Keratinocyte (primary cell): ENCODE data around the gene ADGRG2. TPM values are rescaled to one million over a fixed set of nuclear protein-coding genes. Genes with fewer than 3 reads are reported as not detected.

Source experiments
- DNase-seq: peaks from one replicate; pipeline ENCODE4 v3.0.0-alpha.2; 2011; ENCODE audit warnings: low read depth, missing footprints, low spot score
- FAIRE-seq: peaks from 2 replicates; lab custom pipeline; 2011; peaks lifted over from hg19 to GRCh38; lab: Jason Lieb, UNC
- H2AFZ ChIP-seq: 2 replicates; pipeline ENCODE4 v1.6.0; 2012; ENCODE audit warnings: low read length, control low read depth, inconsistent platforms; ENCODE audit not compliant: control insufficient read depth
- H3K27ac ChIP-seq: 2 replicates; pipeline ENCODE4 v1.5.1; 2011; ENCODE audit warnings: low read length; ENCODE audit not compliant: control insufficient read depth, insufficient read depth
- H3K27me3 ChIP-seq: 3 replicates; pipeline ENCODE4 v1.6.0; 2011; ENCODE audit warnings: low read length; ENCODE audit not compliant: control insufficient read depth, insufficient read depth; ENCODE audit errors: extremely low read depth
- H3K36me3 ChIP-seq, 2 experiments: 2 replicates in 1 of 2; 3 replicates in 1 of 2; pipeline ENCODE4 v1.5.1; 2011; ENCODE audit warnings: low read length in 2 of 2, mild to moderate bottlenecking in 1 of 2; ENCODE audit not compliant: control insufficient read depth in 2 of 2, insufficient read depth in 2 of 2; ENCODE audit errors: extremely low read depth in 1 of 2
- H3K4me1 ChIP-seq: 3 replicates; pipeline ENCODE4 v1.5.1; 2011; ENCODE audit warnings: low read length; ENCODE audit not compliant: control insufficient read depth, insufficient read depth; ENCODE audit errors: extremely low read depth
- H3K4me2 ChIP-seq: 3 replicates; pipeline ENCODE4 v1.6.0; 2011; ENCODE audit warnings: low read depth, low read length; ENCODE audit not compliant: control insufficient read depth, insufficient read depth; ENCODE audit errors: extremely low read depth
- H3K4me3 ChIP-seq, 3 experiments: fragments of 200-600 bp in 1 of 3; sonication (generic) in 1 of 3; 2 replicates in 2 of 3; 3 replicates in 1 of 3; pipeline ENCODE4 v1.5.1; 2011 to 2016; ENCODE audit warnings: low read length in 3 of 3, mild to moderate bottlenecking in 3 of 3, control low read depth in 2 of 3, inconsistent platforms in 1 of 3, low read depth in 1 of 3, mixed read lengths in 1 of 3, mixed run types in 1 of 3, moderate library complexity in 1 of 3; ENCODE audit not compliant: control insufficient read depth in 2 of 3, insufficient read depth in 2 of 3; ENCODE audit errors: extremely low read depth in 1 of 3
- H3K79me2 ChIP-seq: 2 replicates; pipeline ENCODE4 v1.6.0; 2012; ENCODE audit warnings: low read length; ENCODE audit not compliant: control insufficient read depth, insufficient read depth
- H3K9ac ChIP-seq: 3 replicates; pipeline ENCODE4 v1.6.0; 2011; ENCODE audit warnings: low read length; ENCODE audit not compliant: control insufficient read depth, insufficient read depth; ENCODE audit errors: extremely low read depth
- H3K9me1 ChIP-seq: 3 replicates; pipeline ENCODE4 v1.6.0; 2011; ENCODE audit warnings: low read length; ENCODE audit not compliant: control insufficient read depth, insufficient read depth; ENCODE audit errors: extremely low read depth
- H3K9me3 ChIP-seq: 2 replicates; pipeline ENCODE4 v1.5.1; 2012; ENCODE audit warnings: low read depth, low read length; ENCODE audit not compliant: control insufficient read depth
- H4K20me1 ChIP-seq: 3 replicates; pipeline ENCODE4 v1.6.0; 2011; ENCODE audit warnings: low read length; ENCODE audit not compliant: control insufficient read depth, insufficient read depth; ENCODE audit errors: extremely low read depth
- EZH2 ChIP-seq: IDR thresholded peaks from one replicate; pipeline ENCODE4 v1.6.1; 2012; ENCODE audit warnings: inconsistent platforms, mild to moderate bottlenecking, low read length, moderate library complexity
- dilution Hi-C: fragments of 300-500 bp; cut with MboI; formaldehyde crosslinking; loops from one replicate; pipeline ENCODE4 v1.7.0; 2020; ENCODE audit warnings: low sequenced_read_pairs; ENCODE audit not compliant: extremely low pct_ligation_motif_present
- polyA plus RNA-seq, 5 experiments: library from polyadenylated mRNA; depleted of rRNA in 3 of 5; stranded (reverse) in 3 of 5; stranded (forward) in 1 of 5; unstranded in 1 of 5; fragments of >200 nt; gene quantifications; 1 replicate in 1 of 5; 2 replicates in 3 of 5; 3 replicates in 1 of 5; pipeline versions ENCODE4 v1.2.1 to v1.2.3, GENCODE V29; 2011 to 2012; ENCODE audit warnings: missing spikeins in 2 of 5, low read depth in 1 of 5, low replicate concordance in 1 of 5
- TF ChIP-seq, protein P1 (sequence below), 3 experiments: IDR thresholded peaks in 1 of 3; conservative IDR thresholded peaks in 1 of 3; optimal IDR thresholded peaks in 1 of 3; 2 replicates in 2 of 3; 3 replicates in 1 of 3; pipeline versions ENCODE3 to v1.5.1; 2011; ENCODE audit warnings: low read length in 3 of 3, mild to moderate bottlenecking in 3 of 3, moderate library complexity in 2 of 3, control low read depth in 1 of 3, inconsistent platforms in 1 of 3; ENCODE audit not compliant: insufficient read depth in 2 of 3; ENCODE audit errors: extremely low read depth in 1 of 3

Gene ADGRG2
- polyA plus RNA-seq, 1 donor (not counting 4 experiments of a cell fraction or from before 2014, with no cell fraction given): 0.20 TPM

- Histone ChIP-seq H3K9ac (no peak overlapping the region), H3K4me3 (no peak overlapping the region), H3K79me2 (no peaks in the 10 kb centered on the region), H3K9me1 (no peaks in the 10 kb centered on the region), H3K27ac (no peak overlapping the region), H3K36me3 (no peaks in the 10 kb centered on the region), H3K9me3 (no peaks in the 10 kb centered on the region), H4K20me1 (no peaks in the 10 kb centered on the region), H2AFZ (no peak overlapping the region), H3K4me2 (no peak overlapping the region), H3K4me1 (no peaks in the 10 kb centered on the region), H3K27me3 (no peaks in the 10 kb centered on the region)
- dilution Hi-C loops: no loop called here
- FAIRE-seq (no peak), DNase-seq (no peak)
- no peak for TF ChIP-seq EZH2
- TF ChIP-seq, protein P1, sequence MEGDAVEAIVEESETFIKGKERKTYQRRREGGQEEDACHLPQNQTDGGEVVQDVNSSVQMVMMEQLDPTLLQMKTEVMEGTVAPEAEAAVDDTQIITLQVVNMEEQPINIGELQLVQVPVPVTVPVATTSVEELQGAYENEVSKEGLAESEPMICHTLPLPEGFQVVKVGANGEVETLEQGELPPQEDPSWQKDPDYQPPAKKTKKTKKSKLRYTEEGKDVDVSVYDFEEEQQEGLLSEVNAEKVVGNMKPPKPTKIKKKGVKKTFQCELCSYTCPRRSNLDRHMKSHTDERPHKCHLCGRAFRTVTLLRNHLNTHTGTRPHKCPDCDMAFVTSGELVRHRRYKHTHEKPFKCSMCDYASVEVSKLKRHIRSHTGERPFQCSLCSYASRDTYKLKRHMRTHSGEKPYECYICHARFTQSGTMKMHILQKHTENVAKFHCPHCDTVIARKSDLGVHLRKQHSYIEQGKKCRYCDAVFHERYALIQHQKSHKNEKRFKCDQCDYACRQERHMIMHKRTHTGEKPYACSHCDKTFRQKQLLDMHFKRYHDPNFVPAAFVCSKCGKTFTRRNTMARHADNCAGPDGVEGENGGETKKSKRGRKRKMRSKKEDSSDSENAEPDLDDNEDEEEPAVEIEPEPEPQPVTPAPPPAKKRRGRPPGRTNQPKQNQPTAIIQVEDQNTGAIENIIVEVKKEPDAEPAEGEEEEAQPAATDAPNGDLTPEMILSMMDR (optimal IDR thresholded peaks at IDR 0.05 in 1 of 3, IDR thresholded peaks at IDR 0.05 in 1 of 3, conservative IDR thresholded peaks at IDR 0.05 in 1 of 3; ENCODE audit: extremely low read depth in 1 of 3, insufficient read depth in 2 of 3, low read length in 3 of 3): no peak
Measured at GRCh38 chrX:19046343-19047215, 75.7 kb downstream of the ADGRG2 start.

- Histone ChIP-seq H3K79me2 (no peaks in the 10 kb centered on the region), H3K27me3 (no peaks in the 10 kb centered on the region), H3K9me3 (no peaks in the 10 kb centered on the region), H3K4me1 (no peaks in the 10 kb centered on the region), H2AFZ (no peak overlapping the region), H3K4me2 (no peak overlapping the region), H4K20me1 (no peaks in the 10 kb centered on the region), H3K36me3 (no peaks in the 10 kb centered on the region), H3K9ac (no peak overlapping the region), H3K4me3 (no peak overlapping the region), H3K27ac (no peak overlapping the region), H3K9me1 (no peaks in the 10 kb centered on the region)
- no peak for TF ChIP-seq EZH2
- TF ChIP-seq, protein P1 (optimal IDR thresholded peaks at IDR 0.05 in 1 of 3, IDR thresholded peaks at IDR 0.05 in 1 of 3, conservative IDR thresholded peaks at IDR 0.05 in 1 of 3; ENCODE audit: extremely low read depth in 1 of 3, insufficient read depth in 2 of 3, low read length in 3 of 3): peak in 1 of 3 experiments; percentile 8
- DNase-seq (no peak), FAIRE-seq (no peak)
- dilution Hi-C loops: no loop called here
Measured at GRCh38 chrX:19040373-19040772, 81.9 kb downstream of the ADGRG2 start.
